H9 (cell line): Measurements from ENCODE around the gene MGA. TPM values are rescaled to one million over a fixed set of nuclear protein-coding genes. Genes with fewer than 3 reads are reported as not detected.

ENCODE experiments used
- DNase-seq: peaks from one replicate; pipeline ENCODE4 v3.0.0-alpha.2; 2017
- H2AFZ ChIP-seq: one replicate; pipeline ENCODE4 v1.6.1; 2013; ENCODE audit warnings: mild to moderate bottlenecking, low read length, control low read depth, moderate library complexity
- H2AK5ac ChIP-seq: 2 replicates; pipeline ENCODE4 v1.6.1; 2013; ENCODE audit warnings: low read length, control low read depth, mixed read lengths; ENCODE audit not compliant: insufficient read length
- H2BK120ac ChIP-seq: one replicate; pipeline ENCODE4 v1.6.1; 2013; ENCODE audit warnings: low read depth, mild to moderate bottlenecking, low read length, control low read depth, inconsistent platforms; ENCODE audit not compliant: poor library complexity, severe bottlenecking
- H2BK12ac ChIP-seq: 2 replicates; pipeline ENCODE4 v1.6.1; 2013; ENCODE audit warnings: low read length, control low read depth, mixed read lengths, low read depth; ENCODE audit not compliant: insufficient read length
- H2BK15ac ChIP-seq: 2 replicates; pipeline ENCODE4 v1.6.1; 2013; ENCODE audit warnings: low read depth, low read length, control low read depth
- H2BK20ac ChIP-seq: one replicate; pipeline ENCODE4 v1.6.1; 2013; ENCODE audit warnings: low read depth, mild to moderate bottlenecking, low read length, control low read depth, inconsistent platforms; ENCODE audit not compliant: poor library complexity, severe bottlenecking
- H2BK5ac ChIP-seq: 2 replicates; pipeline ENCODE4 v1.6.1; 2013; ENCODE audit warnings: low read length, control low read depth, mixed read lengths; ENCODE audit not compliant: insufficient read length
- H3K14ac ChIP-seq: 2 replicates; pipeline ENCODE4 v1.6.1; 2013; ENCODE audit warnings: low read length, control low read depth; ENCODE audit not compliant: insufficient read depth
- H3K18ac ChIP-seq: 2 replicates; pipeline ENCODE4 v1.6.1; 2013; ENCODE audit warnings: low read depth, mild to moderate bottlenecking, mixed read lengths, low read length, control low read depth; ENCODE audit not compliant: insufficient read length
- H3K23ac ChIP-seq: 2 replicates; pipeline ENCODE4 v1.6.1; 2013; ENCODE audit warnings: low read length, control low read depth, mixed read lengths, low read depth; ENCODE audit not compliant: insufficient read length
- H3K23me2 ChIP-seq: 2 replicates; pipeline ENCODE4 v1.6.1; 2013; ENCODE audit warnings: low read depth, mild to moderate bottlenecking, mixed read lengths, low read length, control low read depth; ENCODE audit not compliant: insufficient read length, poor library complexity, severe bottlenecking
- H3K27ac ChIP-seq: 2 replicates; pipeline ENCODE4 v1.5.1; 2013; ENCODE audit warnings: low read length, control low read depth, mixed read lengths, low read depth; ENCODE audit not compliant: insufficient read length
- H3K27me3 ChIP-seq: 2 replicates; pipeline ENCODE4 v1.6.1; 2013; ENCODE audit warnings: low read length, control low read depth, inconsistent platforms; ENCODE audit not compliant: insufficient read depth
- H3K4ac ChIP-seq: 2 replicates; pipeline ENCODE4 v1.6.1; 2013; ENCODE audit warnings: low read depth, mild to moderate bottlenecking, control low read depth, inconsistent platforms, low read length, moderate library complexity
- H3K4me1 ChIP-seq: 2 replicates; pipeline ENCODE4 v1.6.1; 2013; ENCODE audit warnings: low read length, control low read depth, inconsistent platforms; ENCODE audit not compliant: insufficient read depth
- H3K4me2 ChIP-seq: 2 replicates; pipeline ENCODE4 v1.6.1; 2013; ENCODE audit warnings: low read length, control low read depth, mixed read lengths; ENCODE audit not compliant: insufficient read length, insufficient read depth
- H3K56ac ChIP-seq: 2 replicates; pipeline ENCODE4 v1.6.1; 2013; ENCODE audit warnings: low read depth, mild to moderate bottlenecking, mixed read lengths, low read length, control low read depth; ENCODE audit not compliant: insufficient read length
- H3K79me1 ChIP-seq: 2 replicates; pipeline ENCODE4 v1.6.1; 2013; ENCODE audit warnings: low read depth, mild to moderate bottlenecking, moderate library complexity, low read length, control low read depth, inconsistent platforms; ENCODE audit not compliant: insufficient read depth, poor library complexity, severe bottlenecking
- H3K79me2 ChIP-seq: 2 replicates; pipeline ENCODE4 v1.6.1; 2013; ENCODE audit warnings: low read length, control low read depth, inconsistent platforms; ENCODE audit not compliant: insufficient read depth
- H3K9ac ChIP-seq: 2 replicates; pipeline ENCODE4 v1.6.1; 2013; ENCODE audit warnings: low read length, control low read depth, mixed read lengths; ENCODE audit not compliant: insufficient read length; ENCODE audit errors: extremely low read depth
- H3K9me3 ChIP-seq: one replicate; pipeline ENCODE4 v1.6.1; 2013; ENCODE audit warnings: low read depth, low read length, inconsistent platforms; ENCODE audit not compliant: control insufficient read depth
- H3T11ph ChIP-seq: one replicate; pipeline ENCODE4 v1.6.1; 2013; ENCODE audit warnings: mild to moderate bottlenecking, low read length, control low read depth, inconsistent platforms
- H4K20me1 ChIP-seq: one replicate; pipeline ENCODE4 v1.6.1; 2013; ENCODE audit not compliant: control insufficient read depth, insufficient read length, insufficient read depth
- H4K5ac ChIP-seq: 2 replicates; pipeline ENCODE4 v1.6.1; 2013; ENCODE audit warnings: low read depth, mild to moderate bottlenecking, mixed read lengths, low read length, control low read depth; ENCODE audit not compliant: insufficient read length
- H4K8ac ChIP-seq: replicated peaks from 2 replicates; pipeline ENCODE4 v1.6.1; 2013; ENCODE audit warnings: low read length, control low read depth, mixed read lengths, low read depth; ENCODE audit not compliant: insufficient read length
- H4K91ac ChIP-seq: 2 replicates; pipeline ENCODE4 v1.6.1; 2013; ENCODE audit warnings: low read depth, mild to moderate bottlenecking, moderate library complexity, mixed read lengths, low read length, control low read depth; ENCODE audit not compliant: insufficient read length
- H3K27ac Mint-ChIP-seq, 3 experiments: 2 replicates in 2 of 3; 3 replicates in 1 of 3; pipeline ENCODE4 v1.8.0; 2020 to 2021; ENCODE audit warnings: mixed read lengths in 3 of 3, mild to moderate bottlenecking in 1 of 3, moderate library complexity in 1 of 3
- H3K27me3 Mint-ChIP-seq: 2 replicates; pipeline ENCODE4 v1.8.0; 2021; ENCODE audit warnings: low read depth, mild to moderate bottlenecking, moderate library complexity, mixed read lengths
- H3K36me3 Mint-ChIP-seq, 3 experiments: 2 replicates in 2 of 3; 3 replicates in 1 of 3; pipeline ENCODE4 v1.8.0; 2020 to 2021; ENCODE audit warnings: low read depth in 3 of 3, mixed read lengths in 3 of 3; ENCODE audit not compliant: insufficient read depth in 1 of 3
- H3K4me1 Mint-ChIP-seq, 2 experiments: 2 replicates each; pipeline ENCODE4 v1.8.0; 2020; ENCODE audit warnings: mixed read lengths in 2 of 2
- H3K4me3 Mint-ChIP-seq, 2 experiments: 2 replicates in 1 of 2; 3 replicates in 1 of 2; pipeline ENCODE4 v1.8.0; 2020 to 2021; ENCODE audit warnings: mild to moderate bottlenecking in 2 of 2, mixed read lengths in 2 of 2, moderate library complexity in 1 of 2
- H3K9me3 Mint-ChIP-seq, 2 experiments: 2 replicates in 1 of 2; 3 replicates in 1 of 2; pipeline ENCODE4 v1.8.0; 2020; ENCODE audit warnings: mild to moderate bottlenecking in 2 of 2, mixed read lengths in 2 of 2, moderate library complexity in 1 of 2
- CTCF ChIP-seq: fragments of 200-600 bp; sonication (generic); conservative IDR thresholded peaks from 3 replicates; pipeline ENCODE4 v1.8.0; 2021; ENCODE audit warnings: antibody characterized with exemption, mild to moderate bottlenecking
- WGBS: extraction: QIAGEN DNeasy Blood & Tissue Kit; methylation state at CpG from one replicate; pipeline ENCODE4 v1.1.7; 2013; ENCODE audit warnings: missing lambda C conversion rate, low lambda C conversion rate, mixed read lengths; ENCODE audit not compliant: insufficient read length; ENCODE audit errors: extremely low coverage; 5-methylcytosine and 5-hydroxymethylcytosine counted together
- total RNA-seq: library from RNA; stranded (reverse); gene quantifications from 2 replicates; pipeline ENCODE4 v1.2.1, GENCODE V29; 2021

The MGA gene
- total RNA-seq, 1 experiment from 2014 or later, result 62.7 TPM

GRCh38 chr15:41780266-41780665, 120.1 kb downstream of the MGA start:
- Histone ChIP-seq H3K27ac (no peak overlapping the region), H2AFZ (no peak overlapping the region), H2BK15ac (no peak overlapping the region), H2BK5ac (no peak overlapping the region), H3T11ph (no peak overlapping the region), H2BK120ac (no peak overlapping the region), H3K23me2 (peaks cover 3% of the 10 kb centered on the region), H3K4ac (no peak overlapping the region), H3K14ac (no peak overlapping the region), H3K4me2 (no peak overlapping the region), H4K91ac (no peak overlapping the region), H3K18ac (no peak overlapping the region), H3K79me2 (no peaks in the 10 kb centered on the region), H2BK20ac (no peak overlapping the region), H3K23ac (no peak overlapping the region), H4K20me1 (no peaks in the 10 kb centered on the region), H3K4me1 (peaks cover 11% of the 10 kb centered on the region), H2BK12ac (no peak overlapping the region), H3K79me1 (no peaks in the 10 kb centered on the region), H3K56ac (no peak overlapping the region), H2AK5ac (no peak overlapping the region), H3K9me3 (no peaks in the 10 kb centered on the region), H3K9ac (no peak overlapping the region), H3K27me3 (no peaks in the 10 kb centered on the region), H4K8ac (no peak overlapping the region), H4K5ac (no peak overlapping the region)
- no peak overlapping the region for H3K4me3 Mint-ChIP-seq
- H3K36me3 Mint-ChIP-seq, result peaks cover 0 to 2% (median 0%) of the 10 kb centered on the region in 3 experiments; a peak in 1 of 7 replicates
- TF ChIP-seq CTCF, result no peak
- H3K4me1 Mint-ChIP-seq, result peaks cover 56 to 62% of the 10 kb centered on the region in 2 experiments
- H3K27me3 Mint-ChIP-seq, result no peaks in the 10 kb centered on the region; the same call in none of the 2 replicates
- no CpG with 5 or more reads among the region's 2 CpGs for WGBS
- DNase-seq, result no peak
- H3K27ac Mint-ChIP-seq, result peak overlapping the region in 1 of 3 experiments; percentile 10; a peak in 1 of 7 replicates
- no peaks in the 10 kb centered on the region for H3K9me3 Mint-ChIP-seq
